HepG2 (cell line): Measurements from ENCODE around the gene AGPAT2. TPM values are rescaled to one million over a fixed set of nuclear protein-coding genes. Genes with fewer than 3 reads are reported as not detected.

Experiments used
- BORCS8-MEF2B ChIP-seq: sonication (generic); formaldehyde crosslinking; IDR thresholded peaks from 2 replicates; pipeline ENCODE4 v1.8.0; 2022; ENCODE audit warnings: mild to moderate bottlenecking, missing genetic modification reagents
- CCAR2 ChIP-seq: fragments of 200-400 bp; formaldehyde crosslinking; optimal IDR thresholded peaks from 2 replicates; pipeline ENCODE3; 2018; ENCODE audit warnings: low read depth, mild to moderate bottlenecking, low read length, moderate library complexity
- DZIP1 ChIP-seq: sonication (generic); formaldehyde crosslinking; IDR thresholded peaks from 2 replicates; pipeline ENCODE4 v1.5.0; 2020; ENCODE audit warnings: mild to moderate bottlenecking, missing genetic modification reagents
- GTF2F1 ChIP-seq: fragments of 150-350 bp; IDR thresholded peaks from 2 replicates; pipeline ENCODE4 v1.6.1; 2014; ENCODE audit warnings: low read length
- HDAC1 ChIP-seq: sonication (generic); formaldehyde crosslinking; IDR thresholded peaks from 2 replicates; pipeline ENCODE4 v1.5.1; 2020; ENCODE audit warnings: mild to moderate bottlenecking, missing genetic modification reagents
- HMGA1 ChIP-seq: sonication (generic); formaldehyde crosslinking; conservative IDR thresholded peaks from 2 replicates; pipeline ENCODE4 v1.4.0; 2020; ENCODE audit warnings: missing genetic modification reagents
- HNF1B ChIP-seq: sonication (generic); formaldehyde crosslinking; IDR thresholded peaks from 2 replicates; pipeline ENCODE4 v1.5.1; 2020; ENCODE audit warnings: mild to moderate bottlenecking, moderate library complexity, missing genetic modification reagents
- MBNL3 ChIP-seq: fragments of 250-450 bp; sonication (Bioruptor Pico); conservative IDR thresholded peaks from 2 replicates; pipeline ENCODE4 v1.8.0; 2022; ENCODE audit warnings: mild to moderate bottlenecking, inconsistent platforms
- MEIS2 ChIP-seq: sonication (generic); formaldehyde crosslinking; IDR thresholded peaks from 2 replicates; pipeline ENCODE4 v1.9.0; 2021; ENCODE audit warnings: mild to moderate bottlenecking, missing genetic modification reagents
- MXD4 ChIP-seq: IDR thresholded peaks from 2 replicates; pipeline ENCODE4 v1.6.1; 2016; ENCODE audit warnings: mild to moderate bottlenecking, missing biosample characterization, missing genetic modification reagents
- NR2F1 ChIP-seq, 2 experiments: fragments of 450-650 bp in 1 of 2; formaldehyde crosslinking in 1 of 2; IDR thresholded peaks; 2 replicates each; pipeline versions ENCODE4 v1.5.0 to v1.6.1; 2016 to 2020; ENCODE audit warnings: mild to moderate bottlenecking in 1 of 2, missing compliant biosample characterization in 1 of 2, missing genetic modification reagents in 1 of 2, moderate library complexity in 1 of 2
- PAXIP1 ChIP-seq: sonication (generic); formaldehyde crosslinking; conservative IDR thresholded peaks from 2 replicates; pipeline ENCODE4 v1.4.0; 2020; ENCODE audit warnings: mild to moderate bottlenecking, missing genetic modification reagents, moderate library complexity
- SALL1 ChIP-seq: sonication (generic); formaldehyde crosslinking; IDR thresholded peaks from 2 replicates; pipeline ENCODE4 v1.8.0; 2022; ENCODE audit warnings: mild to moderate bottlenecking, missing genetic modification reagents
- TEF ChIP-seq: sonication (generic); formaldehyde crosslinking; IDR thresholded peaks from 2 replicates; pipeline ENCODE4 v1.5.0; 2020; ENCODE audit warnings: missing genetic modification reagents
- ZEB1 ChIP-seq: IDR thresholded peaks from 2 replicates; pipeline ENCODE4 v1.6.1; 2012; ENCODE audit warnings: mild to moderate bottlenecking, low read depth, inconsistent platforms; ENCODE audit not compliant: insufficient replicate concordance
- ZHX1 ChIP-seq: sonication (generic); formaldehyde crosslinking; IDR thresholded peaks from 2 replicates; pipeline ENCODE4 v1.8.1; 2022; ENCODE audit warnings: low read depth, mild to moderate bottlenecking, missing genetic modification reagents
- ZSCAN22 ChIP-seq: sonication (generic); formaldehyde crosslinking; IDR thresholded peaks from 2 replicates; pipeline ENCODE4 v1.4.0; 2020; ENCODE audit warnings: mild to moderate bottlenecking, missing genetic modification reagents
- polyA plus RNA-seq, 8 experiments: library from polyadenylated mRNA; depleted of rRNA in 3 of 8; stranded (reverse) in 7 of 8; unstranded in 1 of 8; fragments of >200 nt; fragmentation: Illumina TruSeq in 4 of 8; extraction: Trizol in 4 of 8; gene quantifications; 2 replicates each; pipeline versions ENCODE4 v1.2.1 to v1.2.3, GENCODE V29; 2011 to 2016; ENCODE audit warnings: low read depth in 4 of 8, missing spikeins in 1 of 8, mixed read lengths in 1 of 8; ENCODE audit not compliant: insufficient read depth in 1 of 8
- total RNA-seq, 5 experiments: library from RNA; depleted of rRNA; stranded (reverse); fragments of >200 nt; fragmentation: Illumina TruSeq; extraction: Trizol; gene quantifications; 2 replicates each; pipeline ENCODE4 v1.2.3, GENCODE V29; 2016; ENCODE audit warnings: low read depth in 1 of 5

Gene AGPAT2
- total and polyA plus RNA-seq, 2 of the 13 experiments (the other 11 are each of a cell fraction or from before 2014, with no cell fraction given) = 3.9 to 25.8 TPM

- TF ChIP-seq HNF1B (peak; percentile 91), PAXIP1 (CRISPR knock-in tag) (peak; percentile 74), ZHX1 (no peak), BORCS8-MEF2B (no peak), GTF2F1 (no peak), MEIS2 (CRISPR knock-in tag) (no peak), TEF (CRISPR knock-in tag) (peak; percentile 93), HMGA1 (no peak), MXD4 (CRISPR knock-in tag) (no peak), NR2F1 (CRISPR knock-in tag; IDR thresholded peaks at IDR 0.05) (peak in 1 of 2 experiments; percentile 77; a peak in 2 of 4 replicates), ZEB1 (peak; percentile 64), ZSCAN22 (CRISPR knock-in tag) (no peak; the same call in 1 of the 2 replicates), HDAC1 (CRISPR knock-in tag) (0 out of 2 replicates have a peak, but pooled peaks have one; percentile 51), SALL1 (CRISPR knock-in tag) (peak; percentile 8; the same call in 1 of the 2 replicates), DZIP1 (CRISPR knock-in tag) (no peak), MBNL3 (CRISPR knock-in tag) (no peak), CCAR2 (no peak)
These were observed 10.7 kb upstream of the AGPAT2 start (continued) for GRCh38 chr9:136697821-136698526.
